IPS-11a (cell line): ENCODE data around the gene TNNC2.
"Not testable (repeated sequence)": the region's sequence is repeated elsewhere in the genome, so short reads cannot be mapped to it uniquely, and the experiment has no call there.

ENCODE experiments used
- H3K4me3 ChIP-seq: one replicate; pipeline ENCODE4 v1.5.1; 2013; ENCODE audit warnings: low read depth, low read length, control low read depth

The TNNC2 gene

DNA sequence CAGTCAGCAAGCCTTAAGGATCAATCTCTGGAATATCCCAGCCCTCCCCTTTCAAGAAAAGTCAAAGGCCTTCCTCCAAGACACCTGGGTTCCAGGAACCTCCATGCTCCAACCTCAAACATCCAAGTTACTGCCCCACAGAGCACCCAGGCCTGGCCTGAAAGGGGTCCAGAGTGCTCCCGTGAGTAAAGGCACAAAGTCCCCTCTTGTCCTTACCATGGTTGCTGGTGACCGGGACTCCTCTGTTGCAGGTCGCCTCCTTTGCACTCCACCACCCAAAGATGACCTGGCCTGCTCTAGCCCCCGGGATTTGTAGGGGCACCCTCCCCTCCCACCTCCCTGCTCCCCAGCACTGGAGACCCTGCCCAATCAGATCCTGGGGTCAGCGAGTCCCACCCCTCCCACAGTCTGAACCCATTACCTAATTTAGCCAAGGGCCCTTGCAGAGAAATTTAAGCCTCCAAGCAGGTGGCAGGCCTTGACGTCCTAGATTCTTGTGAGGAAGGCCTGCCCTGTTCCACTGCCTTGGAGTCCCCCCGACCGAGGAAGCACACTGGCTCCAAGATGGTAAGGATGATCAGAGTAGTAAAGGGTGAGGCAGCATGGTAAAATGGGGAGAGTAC, at the start of gene TNNC2:
TNNC2 (minus strand) TSS at position 283 of the 623 bp plus-strand sequence; CDS start at position 219, 64 bp downstream.
- no peak within 1 kb of the TSS for H3K4me3 ChIP-seq

DNA sequence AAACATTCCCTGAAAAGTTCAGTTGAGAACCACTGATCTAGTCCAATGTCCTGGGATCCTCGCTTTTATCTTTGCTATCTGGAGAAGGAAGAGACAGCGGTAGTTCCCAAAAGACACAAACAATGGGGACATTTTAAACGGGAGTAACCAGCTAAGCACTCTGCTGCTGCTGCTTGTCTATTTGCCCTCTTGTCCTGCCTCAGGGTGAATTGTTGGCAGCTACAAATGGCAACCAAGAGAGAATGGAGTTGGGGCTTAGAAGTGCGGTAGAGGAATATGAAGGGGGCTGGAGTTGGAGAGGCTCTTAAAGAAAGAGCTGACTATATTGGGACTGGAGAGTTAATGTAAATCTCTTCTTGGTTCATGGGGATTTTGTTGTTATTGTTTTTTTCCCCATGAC, 47.5 kb upstream of the TNNC2 start:
- no peak overlapping the region for H3K4me3 ChIP-seq

DNA sequence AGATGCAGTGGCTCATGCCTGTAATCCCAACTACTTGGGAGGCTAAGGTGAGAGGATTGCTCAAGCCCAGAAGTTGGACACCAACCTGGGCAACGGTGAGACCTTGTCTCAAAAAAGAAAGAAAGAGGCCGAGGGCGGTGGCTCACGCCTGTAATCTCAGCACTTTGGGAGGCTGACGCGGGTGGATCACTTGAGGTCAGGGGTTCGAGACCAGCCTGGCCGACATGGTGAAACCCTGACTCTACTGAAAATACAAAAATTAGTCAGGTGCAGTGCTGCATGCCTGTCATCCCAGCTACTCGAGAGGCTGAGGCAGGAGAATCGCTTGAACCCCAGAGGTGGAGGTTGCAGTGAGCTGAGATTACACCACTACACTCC, 47.0 kb upstream of the TNNC2 start:
- H3K4me3 ChIP-seq = not testable (repeated sequence)

DNA sequence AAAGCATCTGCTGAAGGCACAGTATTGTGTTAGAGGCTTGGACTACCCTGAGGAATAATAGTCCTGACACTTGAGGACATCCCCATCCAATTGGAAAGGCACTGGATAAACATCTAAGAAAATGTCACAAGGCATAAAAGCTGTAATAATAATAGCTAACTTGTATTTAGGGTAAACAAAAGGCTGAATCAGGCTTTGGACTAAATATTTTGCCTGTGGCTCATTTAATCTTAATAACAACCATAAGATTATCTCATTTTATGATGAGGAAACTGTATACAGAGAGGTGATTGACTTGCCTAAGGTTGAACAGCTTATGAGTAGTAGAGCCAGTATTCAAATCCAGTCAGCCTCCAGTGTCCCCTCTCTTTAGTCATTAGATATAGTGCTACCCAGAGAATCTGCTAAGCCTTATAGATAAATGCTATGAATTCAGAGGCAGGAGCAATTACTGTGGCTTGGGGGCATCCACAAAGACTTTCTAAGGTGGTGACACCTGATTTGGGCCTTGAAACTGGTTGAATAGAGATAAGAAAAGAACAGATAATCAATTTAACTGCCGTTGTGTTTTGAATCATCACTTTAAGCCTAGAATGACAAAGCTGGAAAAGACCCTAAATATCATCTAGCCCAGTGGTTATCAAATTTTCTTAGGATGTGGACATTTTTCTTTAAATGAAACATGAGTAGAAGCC, 46.4 kb upstream of the TNNC2 start:
- no peak overlapping the region for H3K4me3 ChIP-seq

DNA sequence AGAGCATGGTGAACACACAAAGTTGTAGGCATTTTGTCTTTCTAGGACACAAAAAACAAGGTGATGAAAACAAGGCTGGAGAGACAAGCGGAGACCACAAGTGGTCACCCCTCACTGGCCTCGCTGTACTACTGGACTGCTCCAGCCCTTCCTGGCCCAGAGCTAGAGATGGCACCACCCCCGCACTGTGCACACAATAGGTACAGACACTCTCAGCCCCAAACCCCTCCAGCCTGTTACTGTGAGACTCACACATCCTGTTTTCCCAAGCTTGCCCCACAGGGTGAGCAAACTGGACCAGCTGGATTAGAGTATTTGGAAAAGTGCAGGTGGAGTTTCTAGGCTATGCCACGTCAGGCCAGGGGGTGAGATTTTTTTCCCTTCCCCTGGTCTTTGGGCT, 45.5 kb upstream of the TNNC2 start:
- no peak overlapping the region for H3K4me3 ChIP-seq

DNA sequence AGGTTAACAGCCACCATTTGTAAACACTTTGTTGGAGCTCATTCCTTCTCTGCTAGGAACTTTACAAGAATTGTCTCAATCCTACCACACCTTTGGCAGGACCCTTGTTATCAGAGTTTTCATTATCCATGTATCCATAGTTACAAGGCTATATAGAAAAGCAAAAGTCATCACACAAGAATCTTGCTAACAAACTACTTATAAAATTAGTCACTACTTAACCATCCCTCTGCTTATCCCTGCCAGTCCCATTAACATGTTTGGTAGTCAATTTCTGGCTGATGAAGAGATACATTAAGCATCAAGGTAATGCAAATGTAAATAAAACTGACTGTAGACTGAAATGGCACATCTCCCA, 40.7 kb upstream of the TNNC2 start:
- no peak overlapping the region for H3K4me3 ChIP-seq

DNA sequence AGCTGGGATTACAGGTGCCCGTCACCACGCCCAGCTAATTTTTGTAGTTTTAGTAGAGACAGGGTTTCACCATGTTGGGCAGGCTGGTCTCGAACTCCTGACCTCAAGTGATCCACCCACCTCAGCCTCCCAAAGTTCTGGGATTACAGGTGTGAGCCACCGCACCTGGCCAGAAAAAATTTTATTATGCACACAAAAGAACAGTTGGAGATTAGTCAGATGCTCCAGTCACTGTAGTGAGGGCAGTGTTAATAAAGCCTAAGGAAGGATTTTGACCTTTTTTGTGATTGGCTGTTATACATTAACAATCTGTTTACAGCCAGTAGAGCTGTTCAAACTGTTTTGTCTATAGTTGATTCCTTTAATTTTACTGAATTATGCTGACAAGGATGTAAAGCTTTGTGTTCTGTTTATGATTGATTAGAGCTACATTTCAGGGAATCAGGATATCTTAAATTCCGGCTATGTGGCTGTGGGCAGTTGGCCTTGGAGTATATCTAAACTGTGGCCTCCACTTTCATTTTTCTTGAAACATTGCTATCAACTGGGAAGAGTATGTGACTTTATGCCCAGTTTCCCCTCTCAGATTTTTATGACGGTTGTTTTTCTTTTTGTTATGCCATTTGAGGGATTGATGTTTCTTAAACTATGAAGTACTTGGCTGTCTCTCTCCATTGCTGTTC, 40.2 kb upstream of the TNNC2 start:
- no peak overlapping the region for H3K4me3 ChIP-seq

DNA sequence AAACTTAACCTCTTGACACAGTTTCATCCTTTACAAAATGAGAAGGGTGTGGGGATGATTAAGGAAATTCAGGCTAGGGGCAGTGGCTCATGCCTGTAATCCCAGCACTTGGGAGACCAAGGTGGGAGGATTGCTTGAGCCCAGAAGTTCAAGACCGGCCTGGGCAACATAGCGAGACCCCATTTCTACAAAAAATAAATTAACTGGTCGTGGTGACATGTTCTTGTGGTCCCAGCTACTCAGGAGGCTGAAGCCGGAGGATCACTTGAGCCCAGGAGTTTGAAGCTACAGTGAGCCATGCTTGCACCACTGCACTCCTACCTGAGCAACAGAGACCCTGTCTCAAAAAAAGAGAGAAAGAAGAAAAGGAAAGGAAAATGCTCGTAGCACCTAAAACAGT, 39.3 kb upstream of the TNNC2 start:
- H3K4me3 ChIP-seq = no peak overlapping the region

DNA sequence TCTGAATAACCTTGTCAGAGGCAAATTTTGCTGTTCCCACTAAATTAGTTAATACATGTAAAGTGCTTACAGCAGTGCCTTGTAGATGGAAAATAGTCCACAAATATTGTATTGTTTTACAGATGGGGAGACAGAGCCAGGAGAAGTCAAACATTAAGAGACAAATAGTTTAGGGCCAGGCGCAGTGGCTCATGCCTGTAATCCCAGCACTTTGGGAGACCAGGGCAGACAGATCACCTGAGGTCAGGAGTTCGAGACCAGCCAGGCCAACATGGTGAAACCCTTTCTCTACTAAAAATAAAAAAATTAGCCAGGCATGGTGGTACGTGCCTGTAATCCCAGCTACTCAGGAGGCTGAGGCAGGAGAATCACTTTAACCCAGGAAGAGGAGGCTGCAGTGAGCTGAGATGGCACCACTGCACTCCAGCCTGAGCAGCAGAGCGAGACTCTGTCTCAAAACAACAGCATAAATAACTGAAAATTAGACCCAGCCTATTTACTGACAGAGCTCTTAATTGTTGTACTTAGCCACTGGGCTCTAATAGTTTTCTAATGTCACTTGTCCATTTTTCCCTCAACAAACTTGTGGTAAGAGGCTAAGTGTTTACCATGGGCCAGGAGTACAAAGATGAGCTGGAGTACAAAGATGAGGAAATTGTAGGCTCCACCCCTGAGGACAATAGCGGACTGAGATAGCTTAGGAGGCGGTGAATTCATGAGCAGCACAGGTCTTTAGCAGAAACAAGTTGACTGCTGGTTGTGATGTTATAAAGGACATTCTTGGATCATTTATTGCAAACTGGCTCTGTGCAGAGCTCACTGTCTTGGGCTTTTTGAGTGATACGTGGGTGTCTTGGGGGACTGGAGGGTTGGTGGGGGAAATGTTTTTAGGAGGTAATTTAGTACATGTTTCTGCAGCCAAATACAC, 36.7 kb upstream of the TNNC2 start:
- H3K4me3 ChIP-seq = no peak overlapping the region

DNA sequence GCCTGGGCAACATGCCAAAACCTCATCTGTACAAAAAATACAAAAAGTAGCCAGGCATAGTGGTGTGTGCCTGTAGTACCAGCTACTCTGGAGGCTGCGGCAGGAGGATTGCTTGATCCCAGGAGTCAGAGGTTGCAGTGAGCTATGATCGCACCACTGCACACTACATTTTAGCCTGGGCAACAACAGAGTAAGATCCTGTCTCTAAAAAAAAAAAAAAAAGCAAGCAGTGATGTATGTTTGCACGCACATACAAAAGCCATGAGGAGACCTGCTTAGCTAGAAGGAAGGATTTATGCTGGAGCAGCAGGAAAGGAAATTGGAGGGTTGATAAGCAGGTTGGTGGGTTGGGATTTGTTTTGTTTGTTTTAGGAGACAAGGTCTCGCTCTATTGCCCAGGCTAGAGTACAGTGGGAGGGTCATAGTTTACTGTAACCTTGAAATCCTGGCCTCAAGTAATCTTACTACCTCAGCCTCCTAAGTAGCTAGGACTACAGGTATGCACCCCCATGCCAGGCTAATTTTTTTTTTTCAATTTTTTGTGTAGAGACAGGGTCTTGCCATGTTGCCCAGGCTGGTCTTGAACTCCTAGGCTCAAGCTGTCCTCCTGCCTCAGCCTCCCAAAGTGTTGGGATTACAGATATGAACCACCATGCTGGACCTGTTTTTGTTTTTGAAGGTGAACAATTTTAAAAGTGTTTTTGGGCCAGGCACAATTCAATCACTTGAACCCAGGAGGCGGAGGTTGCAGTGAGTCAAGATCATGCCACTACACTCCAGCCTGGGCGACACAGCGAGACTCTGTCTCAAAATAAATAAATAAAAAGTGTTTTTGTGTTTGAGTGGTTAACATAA, 34.3 kb upstream of the TNNC2 start:
- H3K4me3 ChIP-seq = no peak overlapping the region

DNA sequence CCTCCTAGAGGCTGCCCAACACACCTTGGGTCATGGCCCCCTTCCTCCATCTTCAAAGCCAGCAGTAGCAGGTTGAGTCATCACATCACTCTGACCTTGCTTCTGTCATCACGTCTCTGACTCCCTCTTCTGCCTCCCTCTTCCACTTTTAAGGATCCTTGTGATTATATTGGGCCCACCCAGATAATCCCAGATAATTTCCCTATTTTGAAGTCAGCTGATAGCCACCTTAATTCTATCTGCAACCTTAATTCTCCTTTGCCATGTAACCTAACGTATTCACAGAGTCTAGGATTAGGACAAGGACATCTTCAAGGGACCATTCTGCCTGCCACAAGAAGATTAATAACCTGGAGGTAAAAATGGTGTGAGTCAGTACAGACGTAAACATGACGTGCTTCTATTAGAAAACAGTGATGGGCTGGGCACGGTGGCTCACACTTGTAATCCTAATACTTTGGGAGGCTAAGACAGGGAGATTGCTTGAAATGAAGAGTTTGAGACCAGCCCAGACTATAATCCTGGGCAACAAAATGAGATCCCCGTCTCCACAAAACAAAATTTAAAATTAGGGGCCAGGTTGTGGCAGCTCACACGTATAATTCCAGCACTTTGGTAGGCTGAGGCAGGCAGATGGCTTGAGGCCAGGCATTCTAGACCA, 33.6 kb upstream of the TNNC2 start:
- no peak overlapping the region for H3K4me3 ChIP-seq

DNA sequence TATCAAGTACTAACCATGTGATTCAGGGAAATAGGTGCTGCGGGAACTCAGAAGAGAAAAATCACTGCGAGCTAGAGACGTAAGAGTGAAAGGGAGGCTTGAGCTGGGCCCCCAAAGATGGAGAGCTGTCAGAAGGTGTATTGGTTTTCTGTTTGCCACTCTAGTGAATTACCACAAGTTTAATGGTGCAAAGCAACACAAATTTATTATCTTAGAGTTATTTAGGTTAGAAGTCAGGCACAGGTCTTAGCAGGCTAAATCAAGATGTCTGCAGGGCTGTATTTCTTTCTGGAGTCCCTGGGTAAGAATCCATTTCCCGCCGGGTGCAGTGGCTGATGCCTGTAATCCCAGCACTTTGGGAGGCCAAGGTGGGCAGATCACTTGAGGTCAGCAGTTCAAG, 32.8 kb upstream of the TNNC2 start:
- no peak overlapping the region for H3K4me3 ChIP-seq

DNA sequence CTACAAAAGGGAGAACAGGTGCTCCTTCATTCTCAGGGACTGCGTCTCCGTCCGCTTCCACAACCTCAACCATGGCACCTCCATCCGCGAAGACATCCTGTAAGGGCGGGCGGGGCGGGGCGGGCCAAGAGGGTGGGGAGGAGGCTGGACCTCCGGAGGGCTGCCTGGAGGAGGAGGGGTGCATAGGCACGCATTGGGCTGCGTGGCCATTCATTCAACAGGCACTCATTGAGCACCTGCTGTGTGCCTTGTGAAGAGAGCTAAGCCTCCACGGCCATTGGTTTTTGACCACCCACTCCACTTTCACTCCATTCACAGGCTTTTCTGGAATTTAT, 30.7 kb upstream of the TNNC2 start:
- H3K4me3 ChIP-seq = peak overlapping the region; percentile 46

DNA sequence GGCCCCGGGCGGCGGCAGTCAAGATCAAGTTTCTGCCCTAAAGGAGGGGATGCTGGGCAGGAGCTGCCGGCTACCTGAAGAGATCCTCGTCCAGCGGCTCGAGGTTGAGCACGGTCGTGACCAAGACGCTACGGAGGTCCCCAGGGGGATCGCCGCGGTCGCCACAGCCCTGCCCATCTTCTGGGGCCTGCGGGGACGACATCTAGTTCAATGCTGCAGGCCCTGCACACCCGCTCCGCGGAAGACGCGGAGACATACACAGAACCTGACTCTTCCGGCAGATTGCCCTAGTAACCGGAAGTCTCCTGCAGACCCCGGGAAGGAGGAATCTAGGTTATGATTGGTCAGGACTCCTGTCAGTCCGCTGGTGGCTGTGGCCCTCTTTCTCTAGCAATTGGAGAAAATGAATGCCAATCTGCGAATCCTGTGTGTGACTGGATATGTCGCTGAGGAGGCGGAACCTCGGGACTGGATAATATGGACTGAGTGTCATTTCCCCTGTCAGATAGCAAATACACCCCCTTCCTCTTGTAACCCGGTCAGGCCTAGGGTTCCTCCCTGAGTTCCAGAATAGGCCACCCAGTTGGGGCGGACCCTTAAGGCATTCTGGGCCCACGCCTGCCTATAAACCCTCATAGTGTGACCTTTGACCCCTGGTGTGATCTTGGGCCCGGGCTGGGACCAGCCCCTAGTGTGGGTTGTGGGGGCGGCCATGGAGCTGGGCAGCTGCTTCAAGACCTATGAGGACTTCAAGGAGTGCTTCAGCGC, 30.2 kb upstream of the TNNC2 start, which contains the start of the genes ACOT8 and ZSWIM3:
ACOT8 (minus strand) TSS at position 279 of the 768 bp plus-strand sequence; CDS start at position 202, 77 bp downstream.
ZSWIM3 (plus strand) TSS at position 501 of the 768 bp plus-strand sequence; CDS start at position 713, 212 bp downstream.
- H3K4me3 ChIP-seq = peak within 1 kb of the TSS; percentile 97

DNA sequence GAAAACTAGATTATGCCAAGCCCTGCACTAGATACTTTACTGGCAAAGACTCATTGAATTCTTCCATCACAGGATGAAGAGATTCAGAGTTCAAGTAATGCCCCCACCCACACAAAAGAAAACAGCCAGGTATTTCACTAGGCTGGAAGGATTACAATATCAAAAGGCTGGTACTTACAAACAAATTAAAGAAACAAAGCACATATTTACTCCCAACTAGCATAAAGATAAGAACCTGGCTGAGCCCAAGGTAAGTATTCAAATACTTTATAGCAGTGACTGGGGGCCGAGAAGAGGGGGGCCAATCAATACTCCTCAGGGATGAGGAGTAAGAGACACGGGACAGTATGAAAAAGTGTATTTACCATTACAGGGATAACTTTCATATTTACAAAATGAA, 26.4 kb upstream of the TNNC2 start:
- no peak overlapping the region for H3K4me3 ChIP-seq

DNA sequence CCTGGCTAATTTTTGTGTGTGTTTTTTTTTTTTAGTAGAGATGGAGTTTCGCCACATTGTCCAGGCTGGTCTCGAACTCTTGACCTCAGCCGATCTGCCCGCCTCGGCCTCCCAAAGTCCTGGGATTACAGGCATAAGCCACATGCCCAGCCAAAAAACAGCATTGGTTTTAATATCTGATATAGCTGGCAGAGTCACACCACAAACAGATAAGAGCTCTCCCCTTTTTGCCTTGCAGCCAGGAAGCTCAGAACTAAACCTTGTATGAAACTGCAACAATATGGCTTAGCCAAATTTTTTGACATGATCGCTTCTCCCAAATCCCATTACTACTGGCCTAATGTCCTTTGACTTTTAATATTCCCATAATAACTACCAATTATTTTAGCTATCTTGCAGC, 25.2 kb upstream of the TNNC2 start:
- H3K4me3 ChIP-seq = no peak overlapping the region

DNA sequence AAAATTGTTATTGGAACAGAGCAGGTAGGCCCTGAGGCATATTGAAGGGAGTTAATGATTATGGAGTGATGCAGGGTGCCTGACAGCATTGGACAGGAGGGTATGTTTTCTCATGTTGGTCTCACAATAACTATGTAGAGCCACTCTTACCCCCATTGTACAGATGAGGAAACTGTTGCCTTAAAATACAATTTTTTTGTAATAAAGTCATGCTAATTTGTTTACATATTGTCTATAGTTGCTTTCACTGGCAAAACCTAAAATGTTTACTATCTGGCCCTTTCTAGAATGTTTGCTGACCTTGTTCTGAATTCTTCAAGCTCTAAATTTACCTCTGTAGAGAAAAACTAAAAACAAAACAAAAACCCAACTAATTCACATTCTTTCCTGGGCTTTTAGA, 24.4 kb upstream of the TNNC2 start:
- no peak overlapping the region for H3K4me3 ChIP-seq

DNA sequence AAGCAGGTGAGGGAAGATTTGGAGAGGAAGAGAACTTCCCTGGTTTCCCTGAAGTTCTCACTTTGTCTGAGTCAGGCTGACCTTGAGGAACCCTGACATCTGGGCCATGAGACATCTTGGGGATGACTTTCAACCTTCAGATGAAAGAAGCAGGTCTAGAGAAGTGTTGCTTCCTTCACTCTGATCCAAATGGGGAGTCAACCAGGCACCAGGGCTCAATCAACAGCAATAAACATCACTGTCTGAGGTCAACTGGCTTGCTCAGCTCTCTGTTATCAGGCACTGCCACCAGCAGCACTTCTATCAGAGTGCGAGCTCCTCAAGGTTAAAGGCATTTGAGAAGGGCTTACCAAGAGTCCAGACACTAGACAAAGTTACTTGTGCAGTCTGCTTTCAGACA, 23.8 kb upstream of the TNNC2 start:
- no peak overlapping the region for H3K4me3 ChIP-seq

DNA sequence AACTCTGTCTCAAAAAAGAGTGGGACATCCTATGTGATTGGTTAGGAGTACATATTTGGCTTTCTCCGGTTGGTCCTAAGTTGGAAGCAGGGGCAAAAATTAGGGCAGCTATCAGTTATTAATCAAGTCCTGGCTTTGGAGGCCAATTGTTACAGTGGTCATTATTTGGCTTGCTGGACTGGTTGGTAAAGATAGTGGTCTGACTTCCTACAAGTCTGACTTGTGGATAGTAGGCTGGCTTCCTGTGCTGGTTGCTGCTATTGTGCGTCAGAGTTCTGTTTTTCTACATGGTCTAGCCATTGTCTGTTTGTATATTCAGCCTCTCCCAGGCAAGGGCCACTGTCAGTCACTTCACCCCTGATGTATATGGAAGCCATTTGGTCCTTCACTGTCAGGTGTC, 23.1 kb upstream of the TNNC2 start:
- H3K4me3 ChIP-seq = no peak overlapping the region
